Osteoblast (primary cell): ENCODE results near the gene OBSCN. TPM values are rescaled to one million over a fixed set of nuclear protein-coding genes. Genes with fewer than 3 reads are reported as not detected.

Source experiments
- DNase-seq: peaks from one replicate; pipeline ENCODE4 v3.0.0; 2011; ENCODE audit warnings: low spot score, mixed read lengths; ENCODE audit not compliant: insufficient read length; ENCODE audit errors: missing footprints
- H2AFZ ChIP-seq: 2 replicates; pipeline ENCODE4 v1.6.0; 2011; ENCODE audit warnings: mild to moderate bottlenecking, low read length
- H3K27ac ChIP-seq: 2 replicates; pipeline ENCODE4 v1.5.1; 2011; ENCODE audit warnings: mild to moderate bottlenecking, low read depth, low read length, moderate library complexity
- H3K27me3 ChIP-seq: 2 replicates; pipeline ENCODE4 v1.6.0; 2012; ENCODE audit warnings: mild to moderate bottlenecking, control low read depth, inconsistent platforms, low read length, moderate library complexity; ENCODE audit not compliant: insufficient read depth
- H3K36me3 ChIP-seq: 2 replicates; pipeline ENCODE4 v1.5.1; 2011; ENCODE audit warnings: mild to moderate bottlenecking, low read length, control low read depth, moderate library complexity; ENCODE audit not compliant: insufficient read depth
- H3K4me1 ChIP-seq: 2 replicates; pipeline ENCODE4 v1.5.1; 2011; ENCODE audit warnings: mild to moderate bottlenecking, low read length, control low read depth, moderate library complexity; ENCODE audit not compliant: insufficient read depth
- H3K4me2 ChIP-seq: 2 replicates; pipeline ENCODE4 v1.6.0; 2011; ENCODE audit warnings: mild to moderate bottlenecking, low read length; ENCODE audit not compliant: insufficient read depth
- H3K4me3 ChIP-seq: fragments of 200-600 bp; sonication (generic); 3 replicates; pipeline ENCODE4 v1.5.1; 2012; ENCODE audit warnings: mild to moderate bottlenecking, low read length, inconsistent platforms; ENCODE audit not compliant: insufficient read depth
- H3K79me2 ChIP-seq: 2 replicates; pipeline ENCODE4 v1.6.0; 2012; ENCODE audit warnings: mild to moderate bottlenecking, low read length, control low read depth, inconsistent platforms; ENCODE audit not compliant: insufficient read depth
- H3K9me3 ChIP-seq: 2 replicates; pipeline ENCODE4 v1.5.1; 2011; ENCODE audit warnings: low read depth, low read length, control low read depth
- H4K20me1 ChIP-seq: 2 replicates; pipeline ENCODE4 v1.6.0; 2012; ENCODE audit warnings: mild to moderate bottlenecking, low read length, control low read depth; ENCODE audit not compliant: insufficient read depth
- total RNA-seq: library from RNA; depleted of rRNA; stranded (reverse); fragments of >200 nt; gene quantifications from 2 replicates; pipeline ENCODE4 v1.2.3, GENCODE V29; 2012
- TF ChIP-seq, protein P1 (sequence below): IDR thresholded peaks from 2 replicates; pipeline ENCODE4 v1.5.1; 2011; ENCODE audit warnings: mild to moderate bottlenecking, low read depth, low read length, moderate library complexity; ENCODE audit errors: extremely low read depth

OBSCN gene
- total RNA-seq, 1 donor, result 2.9 TPM

DNA sequence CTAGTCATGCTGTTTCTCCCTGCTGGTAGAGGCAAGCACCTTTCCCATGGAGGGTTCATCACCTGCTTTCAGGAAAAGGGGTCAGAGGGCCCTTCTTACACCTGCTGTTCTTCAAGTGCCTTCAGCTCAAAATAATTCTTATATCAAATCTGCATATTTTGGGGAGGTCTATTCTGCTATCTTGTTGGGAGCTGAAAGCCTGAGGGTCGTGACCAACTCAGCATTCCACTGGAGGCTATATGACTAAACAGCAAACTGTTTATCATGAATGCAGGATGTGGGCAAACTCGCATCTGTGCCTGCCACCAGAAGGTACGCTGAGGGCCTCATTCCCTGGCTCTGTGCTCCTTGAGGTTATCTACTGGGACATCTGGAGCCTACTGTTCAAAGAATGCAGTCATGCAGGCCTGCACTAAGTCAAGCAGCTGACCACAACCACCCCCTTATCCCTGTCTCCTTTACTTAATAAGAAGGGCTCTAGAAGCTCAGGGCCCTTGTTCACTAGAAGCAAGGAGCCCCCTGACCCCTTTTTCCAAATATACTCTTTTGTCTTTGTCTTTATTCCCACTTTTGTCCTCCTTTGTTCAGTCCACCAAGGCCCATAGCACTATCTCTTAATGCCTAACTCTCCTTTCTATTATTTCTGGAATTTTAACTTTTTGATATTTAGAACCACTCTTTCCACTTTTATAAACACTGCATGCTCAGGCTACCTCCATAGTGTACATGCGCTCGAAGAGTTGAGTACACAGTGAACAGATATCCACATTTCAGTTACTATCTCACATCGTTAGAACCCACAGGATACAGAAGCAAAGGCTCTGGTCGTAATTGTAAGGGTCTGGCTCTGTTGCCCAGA lies 213.4 kb downstream of the OBSCN start:
- DNase-seq, result no peak

DNA sequence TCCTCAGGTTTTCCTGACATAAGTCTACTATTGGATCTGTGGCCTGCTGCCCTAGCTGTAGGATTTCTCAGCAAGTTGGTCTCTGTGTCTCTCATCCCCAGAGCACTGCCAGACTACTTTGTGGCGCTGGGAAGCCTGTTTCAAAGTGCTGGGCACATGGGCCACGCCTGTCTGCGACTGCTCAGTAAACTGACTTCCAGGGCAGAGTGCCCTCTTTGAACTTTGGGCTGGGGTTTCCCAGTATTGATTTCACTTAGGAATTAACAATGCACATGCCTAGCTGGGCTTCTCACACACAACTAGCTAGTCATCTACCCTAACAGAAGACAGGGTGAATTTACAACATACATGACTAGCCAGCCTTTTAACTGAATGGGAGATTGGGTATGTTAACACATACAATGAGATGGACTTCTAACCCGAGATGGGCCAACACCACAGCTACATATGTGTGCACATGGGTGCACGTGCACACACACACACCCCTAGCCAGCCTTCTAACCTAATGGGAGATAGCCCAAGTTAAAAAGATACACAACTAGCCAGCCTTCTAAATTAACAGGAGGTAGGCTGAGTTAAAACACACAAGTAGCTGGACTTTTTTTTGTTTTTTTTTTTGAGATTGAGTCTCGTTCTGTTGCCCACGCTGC lies 215.7 kb downstream of the OBSCN start:
- Histone ChIP-seq H3K4me2 (no peak overlapping the region), H3K4me3 (no peak overlapping the region), H3K27me3 (no peaks in the 10 kb centered on the region), H3K9me3 (no peaks in the 10 kb centered on the region), H4K20me1 (peaks cover 4% of the 10 kb centered on the region), H3K27ac (no peak overlapping the region), H3K79me2 (no peaks in the 10 kb centered on the region), H3K36me3 (no peaks in the 10 kb centered on the region), H2AFZ (no peak overlapping the region), H3K4me1 (no peaks in the 10 kb centered on the region)
- TF ChIP-seq, protein P1, sequence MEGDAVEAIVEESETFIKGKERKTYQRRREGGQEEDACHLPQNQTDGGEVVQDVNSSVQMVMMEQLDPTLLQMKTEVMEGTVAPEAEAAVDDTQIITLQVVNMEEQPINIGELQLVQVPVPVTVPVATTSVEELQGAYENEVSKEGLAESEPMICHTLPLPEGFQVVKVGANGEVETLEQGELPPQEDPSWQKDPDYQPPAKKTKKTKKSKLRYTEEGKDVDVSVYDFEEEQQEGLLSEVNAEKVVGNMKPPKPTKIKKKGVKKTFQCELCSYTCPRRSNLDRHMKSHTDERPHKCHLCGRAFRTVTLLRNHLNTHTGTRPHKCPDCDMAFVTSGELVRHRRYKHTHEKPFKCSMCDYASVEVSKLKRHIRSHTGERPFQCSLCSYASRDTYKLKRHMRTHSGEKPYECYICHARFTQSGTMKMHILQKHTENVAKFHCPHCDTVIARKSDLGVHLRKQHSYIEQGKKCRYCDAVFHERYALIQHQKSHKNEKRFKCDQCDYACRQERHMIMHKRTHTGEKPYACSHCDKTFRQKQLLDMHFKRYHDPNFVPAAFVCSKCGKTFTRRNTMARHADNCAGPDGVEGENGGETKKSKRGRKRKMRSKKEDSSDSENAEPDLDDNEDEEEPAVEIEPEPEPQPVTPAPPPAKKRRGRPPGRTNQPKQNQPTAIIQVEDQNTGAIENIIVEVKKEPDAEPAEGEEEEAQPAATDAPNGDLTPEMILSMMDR, result no peak
- no peak for DNase-seq

More for the DNA sequence above, 213.4 kb downstream of the OBSCN start:
- Histone ChIP-seq H4K20me1 (peaks cover 6% of the 10 kb centered on the region), H3K36me3 (no peaks in the 10 kb centered on the region), H2AFZ (no peak overlapping the region), H3K4me3 (no peak overlapping the region), H3K9me3 (no peaks in the 10 kb centered on the region), H3K79me2 (no peaks in the 10 kb centered on the region), H3K4me2 (no peak overlapping the region), H3K4me1 (no peaks in the 10 kb centered on the region), H3K27me3 (peaks cover 15% of the 10 kb centered on the region), H3K27ac (no peak overlapping the region)
- TF ChIP-seq, protein P1, result no peak

DNA sequence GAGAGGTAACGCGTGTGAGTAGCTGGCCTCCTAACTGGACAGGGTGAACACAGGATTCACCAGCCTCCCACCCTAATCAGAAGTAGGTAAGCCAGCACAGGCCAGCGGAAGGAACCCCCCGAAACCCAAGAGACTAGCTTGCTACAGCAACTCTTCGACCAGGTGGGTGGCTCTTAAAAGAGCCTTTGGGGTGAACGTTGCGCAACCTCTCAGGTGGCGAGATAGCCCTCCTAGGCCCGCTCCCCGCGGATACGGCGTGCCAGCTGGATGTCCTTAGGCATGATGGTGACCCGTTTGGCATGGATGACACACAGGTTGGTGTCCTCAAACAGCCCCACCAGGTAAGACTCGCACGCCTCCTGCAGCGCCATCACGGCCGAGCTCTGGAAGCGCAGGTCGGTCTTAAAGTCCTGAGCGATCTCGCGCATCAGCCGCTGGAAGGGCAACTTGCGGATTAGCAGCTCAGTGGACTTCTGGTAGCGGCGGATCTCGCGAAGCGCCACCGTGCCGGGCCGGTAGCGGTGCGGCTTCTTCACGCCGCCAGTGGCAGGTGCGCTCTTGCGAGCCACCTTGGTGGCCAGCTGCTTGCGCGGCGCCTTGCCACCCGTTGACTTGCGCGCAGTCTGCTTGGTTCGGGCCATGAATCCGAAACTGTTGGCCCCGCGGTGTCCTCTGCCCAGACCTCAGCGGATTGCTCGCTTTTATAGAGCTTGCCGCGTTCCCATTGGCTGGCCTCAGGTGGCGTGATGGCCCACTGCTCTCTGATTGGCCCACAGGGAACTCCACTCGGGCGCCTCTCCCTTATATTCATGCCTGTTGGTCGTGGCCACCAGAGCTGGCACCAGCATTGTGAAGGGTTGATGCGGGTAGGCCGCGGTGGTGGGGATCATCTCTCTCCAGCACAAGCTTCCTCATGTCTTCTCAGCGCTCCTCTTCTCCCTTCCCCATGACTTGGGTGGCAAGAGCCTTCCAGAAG lies 217.1 kb downstream of the OBSCN start:
- H3K4me1 ChIP-seq, result no peaks in the 10 kb centered on the region
- no peak overlapping the region for H3K4me3 ChIP-seq
- no peaks in the 10 kb centered on the region for H3K27me3 ChIP-seq
- DNase-seq, result no peak
- no peak overlapping the region for H2AFZ ChIP-seq
- no peaks in the 10 kb centered on the region for H3K79me2 ChIP-seq
- H3K9me3 ChIP-seq, result no peaks in the 10 kb centered on the region
- no peak overlapping the region for H3K4me2 ChIP-seq
- TF ChIP-seq, protein P1, result no peak
- H3K27ac ChIP-seq, result no peak overlapping the region
- no peaks in the 10 kb centered on the region for H4K20me1 ChIP-seq
- no peaks in the 10 kb centered on the region for H3K36me3 ChIP-seq
